ENCODE measurements around the gene NEK1.

The NEK1 gene

DNA sequence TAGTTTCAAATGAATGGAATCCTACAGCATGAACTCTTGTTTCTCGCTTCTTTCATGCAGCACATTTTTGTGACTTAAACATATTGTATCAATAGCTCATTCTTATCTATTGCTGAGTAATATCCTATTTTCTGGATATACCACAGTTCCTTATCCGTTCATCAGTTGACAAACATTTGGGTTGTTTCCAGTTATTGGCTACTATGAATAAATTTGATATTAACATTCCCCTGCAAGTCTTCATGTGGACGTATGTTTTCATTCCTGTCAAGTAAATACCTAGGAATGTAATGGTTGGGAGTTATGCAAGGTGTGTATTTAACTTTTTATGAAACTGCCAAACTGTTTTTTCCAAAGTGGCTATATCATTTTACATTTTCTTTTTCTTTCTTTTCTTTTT lies 227.6 kb downstream of the NEK1 start:
- no peak overlapping the region for H3K4me3 ChIP-seq (ENCODE audit: insufficient read depth, low read length, poor library complexity, severe bottlenecking)
- H3K9me2 ChIP-seq (replicated peaks; ENCODE audit: insufficient read depth, low read length), result no peaks in the 10 kb centered on the region
- no peak overlapping the region for H2AFZ ChIP-seq (ENCODE audit: low read depth, low read length, severe bottlenecking)
- H3K4me2 ChIP-seq (ENCODE audit: low read depth, low read length, poor library complexity, severe bottlenecking), result no peak overlapping the region
- H3K9me3 ChIP-seq (ENCODE audit: insufficient read depth, low read length), result no peaks in the 10 kb centered on the region
- no peaks in the 10 kb centered on the region for H3K27me3 ChIP-seq (ENCODE audit: low read length)
- H3K79me2 ChIP-seq (ENCODE audit: insufficient read depth, low read length), result no peaks in the 10 kb centered on the region
- H3F3A ChIP-seq (ENCODE audit: insufficient read depth), result no peaks in the 10 kb centered on the region
- no peak for TF ChIP-seq EZH2phosphoT487 (conservative IDR thresholded peaks at IDR 0.05; ENCODE audit: low read length)
- TF ChIP-seq, protein P1, sequence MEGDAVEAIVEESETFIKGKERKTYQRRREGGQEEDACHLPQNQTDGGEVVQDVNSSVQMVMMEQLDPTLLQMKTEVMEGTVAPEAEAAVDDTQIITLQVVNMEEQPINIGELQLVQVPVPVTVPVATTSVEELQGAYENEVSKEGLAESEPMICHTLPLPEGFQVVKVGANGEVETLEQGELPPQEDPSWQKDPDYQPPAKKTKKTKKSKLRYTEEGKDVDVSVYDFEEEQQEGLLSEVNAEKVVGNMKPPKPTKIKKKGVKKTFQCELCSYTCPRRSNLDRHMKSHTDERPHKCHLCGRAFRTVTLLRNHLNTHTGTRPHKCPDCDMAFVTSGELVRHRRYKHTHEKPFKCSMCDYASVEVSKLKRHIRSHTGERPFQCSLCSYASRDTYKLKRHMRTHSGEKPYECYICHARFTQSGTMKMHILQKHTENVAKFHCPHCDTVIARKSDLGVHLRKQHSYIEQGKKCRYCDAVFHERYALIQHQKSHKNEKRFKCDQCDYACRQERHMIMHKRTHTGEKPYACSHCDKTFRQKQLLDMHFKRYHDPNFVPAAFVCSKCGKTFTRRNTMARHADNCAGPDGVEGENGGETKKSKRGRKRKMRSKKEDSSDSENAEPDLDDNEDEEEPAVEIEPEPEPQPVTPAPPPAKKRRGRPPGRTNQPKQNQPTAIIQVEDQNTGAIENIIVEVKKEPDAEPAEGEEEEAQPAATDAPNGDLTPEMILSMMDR (IDR thresholded peaks at IDR 0.05; ENCODE audit: insufficient read depth, low read length, poor library complexity, severe bottlenecking), result no peak
- H3K9ac ChIP-seq (ENCODE audit: low read length), result no peak overlapping the region
- H3K27ac ChIP-seq (ENCODE audit: low read depth, low read length), result no peak overlapping the region
- no peaks in the 10 kb centered on the region for H4K20me1 ChIP-seq (ENCODE audit: low read depth, low read length)
- H3K36me3 ChIP-seq (ENCODE audit: low read length), result no peaks in the 10 kb centered on the region

DNA sequence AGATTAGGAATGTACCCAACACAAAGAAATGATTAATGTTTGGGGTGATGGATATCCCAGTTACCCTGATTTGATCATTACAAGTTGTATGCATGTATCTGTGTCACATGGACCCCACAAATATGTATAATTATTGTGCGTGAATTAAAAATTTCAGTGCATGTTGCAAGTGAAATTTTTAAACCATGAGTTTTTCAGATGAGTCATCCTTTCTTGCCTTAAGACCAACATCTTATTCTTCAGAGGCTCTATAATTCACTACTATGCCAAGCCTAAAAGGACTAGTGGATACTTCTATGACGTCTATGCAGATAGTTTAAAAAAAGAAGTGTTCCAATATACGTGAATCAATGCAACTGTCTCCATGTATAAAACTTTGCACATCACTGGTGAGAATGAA lies 228.7 kb downstream of the NEK1 start:
- H3K9me3 ChIP-seq (ENCODE audit: insufficient read depth, low read length), result no peaks in the 10 kb centered on the region
- H4K20me1 ChIP-seq (ENCODE audit: low read depth, low read length), result no peaks in the 10 kb centered on the region
- TF ChIP-seq, protein P1 (IDR thresholded peaks at IDR 0.05; ENCODE audit: insufficient read depth, low read length, poor library complexity, severe bottlenecking), result no peak
- no peak for TF ChIP-seq EZH2phosphoT487 (conservative IDR thresholded peaks at IDR 0.05; ENCODE audit: low read length)
- no peaks in the 10 kb centered on the region for H3K36me3 ChIP-seq (ENCODE audit: low read length)
- no peak overlapping the region for H3K9ac ChIP-seq (ENCODE audit: low read length)
- H3K27me3 ChIP-seq (ENCODE audit: low read length), result no peaks in the 10 kb centered on the region
- H3K4me3 ChIP-seq (ENCODE audit: insufficient read depth, low read length, poor library complexity, severe bottlenecking), result no peak overlapping the region
- no peaks in the 10 kb centered on the region for H3K9me2 ChIP-seq (replicated peaks; ENCODE audit: insufficient read depth, low read length)
- H3K4me2 ChIP-seq (ENCODE audit: low read depth, low read length, poor library complexity, severe bottlenecking), result no peak overlapping the region
- no peak overlapping the region for H3K27ac ChIP-seq (ENCODE audit: low read depth, low read length)
- no peaks in the 10 kb centered on the region for H3K79me2 ChIP-seq (ENCODE audit: insufficient read depth, low read length)
- H2AFZ ChIP-seq (ENCODE audit: low read depth, low read length, severe bottlenecking), result no peak overlapping the region
- H3F3A ChIP-seq (ENCODE audit: insufficient read depth), result no peaks in the 10 kb centered on the region

DNA sequence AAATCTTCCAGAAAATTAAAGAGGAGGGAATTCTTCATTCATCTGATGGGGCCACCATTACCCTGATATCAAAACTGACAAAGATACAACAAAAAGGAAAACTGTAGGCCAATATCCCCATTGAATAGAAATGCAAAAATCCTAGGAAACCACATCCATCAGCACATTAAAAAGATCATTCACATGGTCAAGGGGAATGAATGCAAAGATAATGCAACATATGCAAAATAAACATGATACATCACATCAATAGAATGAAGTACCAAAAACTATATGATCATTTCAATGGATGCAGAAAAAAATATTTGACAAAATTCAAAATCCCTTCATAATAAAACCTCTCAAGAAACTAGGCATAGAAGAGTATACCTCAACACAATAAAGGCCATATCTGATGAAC lies 232.7 kb downstream of the NEK1 start:
- H3K4me2 ChIP-seq (ENCODE audit: low read depth, low read length, poor library complexity, severe bottlenecking), result no peak overlapping the region
- TF ChIP-seq, protein P1 (IDR thresholded peaks at IDR 0.05; ENCODE audit: insufficient read depth, low read length, poor library complexity, severe bottlenecking), result no peak
- no peak for TF ChIP-seq EZH2phosphoT487 (conservative IDR thresholded peaks at IDR 0.05; ENCODE audit: low read length)
- no peaks in the 10 kb centered on the region for H3K27me3 ChIP-seq (ENCODE audit: low read length)
- no peaks in the 10 kb centered on the region for H4K20me1 ChIP-seq (ENCODE audit: low read depth, low read length)
- no peak overlapping the region for H3K9ac ChIP-seq (ENCODE audit: low read length)
- H2AFZ ChIP-seq (ENCODE audit: low read depth, low read length, severe bottlenecking), result no peak overlapping the region
- H3K36me3 ChIP-seq (ENCODE audit: low read length), result no peaks in the 10 kb centered on the region
- H3K27ac ChIP-seq (ENCODE audit: low read depth, low read length), result no peak overlapping the region
- H3K4me3 ChIP-seq (ENCODE audit: insufficient read depth, low read length, poor library complexity, severe bottlenecking), result no peak overlapping the region
- H3F3A ChIP-seq (ENCODE audit: insufficient read depth), result no peaks in the 10 kb centered on the region
- no peaks in the 10 kb centered on the region; the same call in 1 of the 2 replicates for H3K9me3 ChIP-seq (ENCODE audit: insufficient read depth, low read length)
- no peaks in the 10 kb centered on the region for H3K9me2 ChIP-seq (replicated peaks; ENCODE audit: insufficient read depth, low read length)
- H3K79me2 ChIP-seq (ENCODE audit: insufficient read depth, low read length), result no peaks in the 10 kb centered on the region
